HEK293 (cell line): ENCODE results near the gene SLBP.

ENCODE experiments used
- EGR2 ChIP-seq: fragments of 450-650 bp; formaldehyde crosslinking; IDR thresholded peaks from 2 replicates; pipeline ENCODE4 v1.5.1; 2016; ENCODE audit warnings: low read depth, missing biosample characterization, missing genetic modification characterization
- GLI2 ChIP-seq: fragments of 450-650 bp; formaldehyde crosslinking; IDR thresholded peaks from 2 replicates; pipeline ENCODE4; 2017; ENCODE audit warnings: missing biosample characterization, missing genetic modification characterization, low read depth, borderline replicate concordance
- GLI4 ChIP-seq: fragments of 450-650 bp; formaldehyde crosslinking; IDR thresholded peaks from 2 replicates; pipeline ENCODE4 v1.5.1; 2016; ENCODE audit warnings: missing biosample characterization, missing genetic modification characterization
- IKZF3 ChIP-seq: fragments of 450-650 bp; IDR thresholded peaks from 2 replicates; pipeline ENCODE4 v1.5.0; 2018; ENCODE audit warnings: missing biosample characterization, mild to moderate bottlenecking, missing genetic modification characterization, moderate library complexity
- OVOL3 ChIP-seq: fragments of 450-650 bp; formaldehyde crosslinking; IDR thresholded peaks from 2 replicates; pipeline ENCODE4 v1.5.1; 2016; ENCODE audit warnings: missing biosample characterization, missing genetic modification characterization
- REST ChIP-seq: fragments of 450-650 bp; formaldehyde crosslinking; IDR thresholded peaks from 2 replicates; pipeline ENCODE4 v1.5.1; 2016; ENCODE audit warnings: missing biosample characterization, missing genetic modification characterization
- SCRT1 ChIP-seq: fragments of 450-650 bp; formaldehyde crosslinking; IDR thresholded peaks from 2 replicates; pipeline ENCODE4 v1.5.1; 2016; ENCODE audit warnings: missing biosample characterization, missing genetic modification characterization, borderline replicate concordance
- SETDB1 ChIP-seq: IDR thresholded peaks from one replicate; pipeline ENCODE4 v1.6.1; 2017; ENCODE audit warnings: mild to moderate bottlenecking, low read length, moderate library complexity, mixed read lengths; ENCODE audit not compliant: insufficient read length
- SP2 ChIP-seq: fragments of 450-650 bp; formaldehyde crosslinking; IDR thresholded peaks from 2 replicates; pipeline ENCODE4 v1.5.1; 2016; ENCODE audit warnings: missing biosample characterization, missing genetic modification characterization
- TCF7L2 ChIP-seq: IDR thresholded peaks from 2 replicates; pipeline ENCODE4 v1.6.1; 2011; ENCODE audit warnings: low read depth, mild to moderate bottlenecking, inconsistent platforms, low read length, moderate library complexity, borderline replicate concordance
- YY1 ChIP-seq: fragments of 450-650 bp; formaldehyde crosslinking; IDR thresholded peaks from 2 replicates; pipeline ENCODE4 v1.5.1; 2018; ENCODE audit warnings: missing biosample characterization, missing genetic modification characterization
- ZBTB1 ChIP-seq: fragments of 450-650 bp; formaldehyde crosslinking; IDR thresholded peaks from 2 replicates; pipeline ENCODE4 v1.5.1; 2016; ENCODE audit warnings: missing biosample characterization, missing genetic modification characterization
- ZBTB49 ChIP-seq: fragments of 450-650 bp; formaldehyde crosslinking; IDR thresholded peaks from 2 replicates; pipeline ENCODE4 v1.5.1; 2016; ENCODE audit warnings: missing biosample characterization, missing genetic modification characterization, low read depth
- ZFP41 ChIP-seq: fragments of 450-650 bp; formaldehyde crosslinking; IDR thresholded peaks from 2 replicates; pipeline ENCODE4 v1.5.1; 2016; ENCODE audit warnings: missing biosample characterization, missing genetic modification characterization, borderline replicate concordance
- ZNF175 ChIP-seq: fragments of 450-650 bp; formaldehyde crosslinking; IDR thresholded peaks from 2 replicates; pipeline ENCODE4 v1.5.1; 2016; ENCODE audit warnings: missing biosample characterization, missing genetic modification characterization
- ZNF311 ChIP-seq: fragments of 450-650 bp; formaldehyde crosslinking; IDR thresholded peaks from 2 replicates; pipeline ENCODE4 v1.5.1; 2017; ENCODE audit warnings: missing biosample characterization, missing genetic modification characterization, borderline replicate concordance
- ZNF341 ChIP-seq: fragments of 450-650 bp; formaldehyde crosslinking; IDR thresholded peaks from 2 replicates; pipeline ENCODE4; 2016; ENCODE audit warnings: low read depth, missing biosample characterization, missing genetic modification characterization
- ZNF350 ChIP-seq: fragments of 450-650 bp; formaldehyde crosslinking; IDR thresholded peaks from 2 replicates; pipeline ENCODE4 v1.5.0; 2017; ENCODE audit warnings: missing biosample characterization, mild to moderate bottlenecking, missing genetic modification characterization
- ZNF366 ChIP-seq: fragments of 450-650 bp; formaldehyde crosslinking; conservative IDR thresholded peaks from 2 replicates; pipeline ENCODE4 v1.5.1; 2016; ENCODE audit warnings: missing biosample characterization, missing genetic modification characterization
- ZNF394 ChIP-seq: fragments of 450-650 bp; formaldehyde crosslinking; IDR thresholded peaks from 2 replicates; pipeline ENCODE4 v1.5.1; 2016; ENCODE audit warnings: missing biosample characterization, missing genetic modification characterization, mild to moderate bottlenecking, moderate library complexity, borderline replicate concordance
- ZNF433 ChIP-seq: fragments of 450-650 bp; formaldehyde crosslinking; IDR thresholded peaks from 2 replicates; pipeline ENCODE4 v1.5.1; 2016; ENCODE audit warnings: missing biosample characterization, missing genetic modification characterization, low read depth
- ZNF510 ChIP-seq: fragments of 450-650 bp; formaldehyde crosslinking; IDR thresholded peaks from 2 replicates; pipeline ENCODE4 v1.5.1; 2018; ENCODE audit warnings: mild to moderate bottlenecking, missing genetic modification characterization, missing biosample characterization; ENCODE audit not compliant: insufficient replicate concordance
- ZNF610 ChIP-seq: fragments of 450-650 bp; formaldehyde crosslinking; IDR thresholded peaks from 2 replicates; pipeline ENCODE4 v1.5.1; 2016; ENCODE audit warnings: missing biosample characterization, missing genetic modification characterization, borderline replicate concordance
- ZNF670 ChIP-seq: fragments of 450-650 bp; formaldehyde crosslinking; IDR thresholded peaks from 2 replicates; pipeline ENCODE4 v1.5.1; 2016; ENCODE audit warnings: missing biosample characterization, missing genetic modification characterization, low read depth
- ZNF677 ChIP-seq: fragments of 450-650 bp; IDR thresholded peaks from 2 replicates; pipeline ENCODE4 v1.5.0; 2018; ENCODE audit warnings: missing biosample characterization, mild to moderate bottlenecking, missing genetic modification characterization, moderate library complexity
- ZNF76 ChIP-seq: fragments of 450-650 bp; formaldehyde crosslinking; IDR thresholded peaks from 2 replicates; pipeline ENCODE4; 2016; ENCODE audit warnings: low read depth, missing biosample characterization, missing genetic modification characterization, borderline replicate concordance
- ZNF791 ChIP-seq: fragments of 450-650 bp; formaldehyde crosslinking; IDR thresholded peaks from 2 replicates; pipeline ENCODE4 v1.5.1; 2016; ENCODE audit warnings: missing biosample characterization, missing genetic modification characterization
- ZSCAN23 ChIP-seq: fragments of 450-650 bp; formaldehyde crosslinking; IDR thresholded peaks from 2 replicates; pipeline ENCODE4 v1.5.1; 2016; ENCODE audit warnings: missing biosample characterization, missing genetic modification characterization
- TF ChIP-seq, protein P1 (sequence below): fragments of 450-650 bp; formaldehyde crosslinking; IDR thresholded peaks from 2 replicates; pipeline ENCODE4 v1.5.1; 2016; ENCODE audit warnings: missing biosample characterization, missing genetic modification characterization, borderline replicate concordance
- TF ChIP-seq, protein P2 (sequence below): fragments of 450-650 bp; formaldehyde crosslinking; optimal IDR thresholded peaks from 2 replicates; pipeline ENCODE3; 2016; ENCODE audit warnings: missing biosample characterization, mild to moderate bottlenecking, missing genetic modification characterization
- TF ChIP-seq, protein P3 (sequence below): fragments of 450-650 bp; formaldehyde crosslinking; IDR thresholded peaks from 2 replicates; pipeline ENCODE4 v1.5.1; 2016; ENCODE audit warnings: missing biosample characterization, missing genetic modification characterization

SLBP gene

GRCh38 chr4:1721003-1721665 is 9.0 kb upstream of the SLBP start, which contains the start of the genes TACC3 and TMEM129 (continued):
- TF ChIP-seq, protein P1, sequence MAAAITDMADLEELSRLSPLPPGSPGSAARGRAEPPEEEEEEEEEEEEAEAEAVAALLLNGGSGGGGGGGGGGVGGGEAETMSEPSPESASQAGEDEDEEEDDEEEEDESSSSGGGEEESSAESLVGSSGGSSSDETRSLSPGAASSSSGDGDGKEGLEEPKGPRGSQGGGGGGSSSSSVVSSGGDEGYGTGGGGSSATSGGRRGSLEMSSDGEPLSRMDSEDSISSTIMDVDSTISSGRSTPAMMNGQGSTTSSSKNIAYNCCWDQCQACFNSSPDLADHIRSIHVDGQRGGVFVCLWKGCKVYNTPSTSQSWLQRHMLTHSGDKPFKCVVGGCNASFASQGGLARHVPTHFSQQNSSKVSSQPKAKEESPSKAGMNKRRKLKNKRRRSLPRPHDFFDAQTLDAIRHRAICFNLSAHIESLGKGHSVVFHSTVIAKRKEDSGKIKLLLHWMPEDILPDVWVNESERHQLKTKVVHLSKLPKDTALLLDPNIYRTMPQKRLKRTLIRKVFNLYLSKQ (tag by site-specific recombination): no peak
- TF ChIP-seq YY1 (tag by site-specific recombination): no peak
- no peak for TF ChIP-seq GLI2 (tag by site-specific recombination)
- TF ChIP-seq TCF7L2: no peak
- 0 out of 2 replicates have a peak, but pooled peaks have one; percentile 67 for TF ChIP-seq SCRT1 (tag by site-specific recombination)
- no peak for TF ChIP-seq SETDB1
- TF ChIP-seq REST (tag by site-specific recombination): no peak
- no peak for TF ChIP-seq ZNF610
- no peak for TF ChIP-seq ZNF677 (tag by site-specific recombination)
- TF ChIP-seq ZNF791 (tag by site-specific recombination): no peak
- TF ChIP-seq ZNF350 (tag by site-specific recombination): no peak
- no peak for TF ChIP-seq ZNF394 (tag by site-specific recombination)
- TF ChIP-seq IKZF3 (tag by site-specific recombination): no peak
- no peak for TF ChIP-seq EGR2 (tag by site-specific recombination)
- TF ChIP-seq SP2 (tag by site-specific recombination): peak; percentile 58
- TF ChIP-seq GLI4 (tag by site-specific recombination): no peak
- TF ChIP-seq ZNF670 (tag by site-specific recombination): no peak
- no peak for TF ChIP-seq ZNF175 (tag by site-specific recombination)
- no peak for TF ChIP-seq ZFP41 (tag by site-specific recombination)
- TF ChIP-seq ZBTB49 (tag by site-specific recombination): no peak
- TF ChIP-seq ZNF76 (tag by site-specific recombination): peak; percentile 67; the same call in 1 of the 2 replicates
- TF ChIP-seq ZSCAN23: no peak
- TF ChIP-seq, protein P2, sequence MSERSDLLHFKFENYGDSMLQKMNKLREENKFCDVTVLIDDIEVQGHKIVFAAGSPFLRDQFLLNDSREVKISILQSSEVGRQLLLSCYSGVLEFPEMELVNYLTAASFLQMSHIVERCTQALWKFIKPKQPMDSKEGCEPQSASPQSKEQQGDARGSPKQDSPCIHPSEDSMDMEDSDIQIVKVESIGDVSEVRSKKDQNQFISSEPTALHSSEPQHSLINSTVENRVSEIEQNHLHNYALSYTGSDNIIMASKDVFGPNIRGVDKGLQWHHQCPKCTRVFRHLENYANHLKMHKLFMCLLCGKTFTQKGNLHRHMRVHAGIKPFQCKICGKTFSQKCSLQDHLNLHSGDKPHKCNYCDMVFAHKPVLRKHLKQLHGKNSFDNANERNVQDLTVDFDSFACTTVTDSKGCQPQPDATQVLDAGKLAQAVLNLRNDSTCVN: peak; percentile 33
- no peak for TF ChIP-seq OVOL3 (tag by site-specific recombination)
- TF ChIP-seq, protein P3, sequence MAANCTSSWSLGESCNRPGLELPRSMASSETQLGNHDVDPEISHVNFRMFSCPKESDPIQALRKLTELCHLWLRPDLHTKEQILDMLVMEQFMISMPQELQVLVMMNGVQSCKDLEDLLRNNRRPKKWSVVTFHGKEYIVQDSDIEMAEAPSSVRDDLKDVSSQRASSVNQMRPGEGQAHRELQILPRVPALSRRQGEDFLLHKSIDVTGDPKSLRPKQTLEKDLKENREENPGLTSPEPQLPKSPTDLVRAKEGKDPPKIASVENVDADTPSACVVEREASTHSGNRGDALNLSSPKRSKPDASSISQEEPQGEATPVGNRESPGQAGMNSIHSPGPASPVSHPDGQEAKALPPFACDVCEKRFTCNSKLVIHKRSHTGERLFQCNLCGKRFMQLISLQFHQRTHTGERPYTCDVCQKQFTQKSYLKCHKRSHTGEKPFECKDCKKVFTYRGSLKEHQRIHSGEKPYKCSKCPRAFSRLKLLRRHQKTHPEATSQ (tag by site-specific recombination): no peak
- TF ChIP-seq ZNF366: no peak
- no peak for TF ChIP-seq ZBTB1 (tag by site-specific recombination)
- no peak for TF ChIP-seq ZNF341 (tag by site-specific recombination)
- no peak for TF ChIP-seq ZNF311
- no peak for TF ChIP-seq ZNF510 (tag by site-specific recombination)
- no peak for TF ChIP-seq ZNF433 (tag by site-specific recombination)
